KMS-11 (cell line): ENCODE measurements around the gene SLC41A3.
"Not testable (repeated sequence)": the region's sequence is repeated elsewhere in the genome, so short reads cannot be mapped to it uniquely, and the experiment has no call there.

ENCODE experiments used
- H2AFZ ChIP-seq: fragments of 200-600 bp; sonication (generic); 2 replicates; pipeline ENCODE4 v1.6.1; 2016; ENCODE audit warnings: antibody characterized with exemption, mixed run types, low read depth
- H3K27ac ChIP-seq: fragments of 200-600 bp; sonication (generic); 2 replicates; pipeline ENCODE4 v1.6.1; 2016; ENCODE audit warnings: mild to moderate bottlenecking, mixed run types
- H3K27me3 ChIP-seq: fragments of 200-600 bp; sonication (generic); 2 replicates; pipeline ENCODE4 v1.6.1; 2017; ENCODE audit warnings: mild to moderate bottlenecking, low read depth, mixed run types, moderate library complexity; ENCODE audit not compliant: insufficient read depth
- H3K36me3 ChIP-seq: fragments of 200-600 bp; sonication (generic); 2 replicates; pipeline ENCODE4 v1.6.1; 2017; ENCODE audit warnings: mild to moderate bottlenecking, mixed run types; ENCODE audit not compliant: insufficient read depth
- H3K4me1 ChIP-seq: fragments of 200-600 bp; sonication (generic); 2 replicates; pipeline ENCODE4 v1.6.1; 2016; ENCODE audit warnings: mild to moderate bottlenecking, low read depth, mixed run types; ENCODE audit not compliant: poor library complexity, severe bottlenecking
- H3K4me2 ChIP-seq: fragments of 200-600 bp; sonication (generic); 2 replicates; pipeline ENCODE4 v1.7.0; 2016; ENCODE audit warnings: mild to moderate bottlenecking, mixed run types
- H3K4me3 ChIP-seq: fragments of 200-600 bp; sonication (generic); IDR thresholded peaks from 2 replicates; pipeline ENCODE4 v1.6.1; 2017; ENCODE audit warnings: low read depth, low read length, mixed read lengths; ENCODE audit not compliant: insufficient read depth
- H3K79me2 ChIP-seq: fragments of 200-600 bp; sonication (generic); 2 replicates; pipeline ENCODE4 v1.6.1; 2016; ENCODE audit warnings: low read depth, mixed run types; ENCODE audit not compliant: insufficient read depth
- H3K9ac ChIP-seq: fragments of 200-600 bp; sonication (generic); 2 replicates; pipeline ENCODE4 v1.6.1; 2016; ENCODE audit warnings: mild to moderate bottlenecking, mixed run types
- H4K20me1 ChIP-seq: fragments of 200-600 bp; sonication (generic); 2 replicates; pipeline ENCODE4 v1.6.1; 2016; ENCODE audit warnings: mild to moderate bottlenecking, mixed run types; ENCODE audit not compliant: insufficient read depth
- TF ChIP-seq, protein P1 (sequence below): fragments of 200-600 bp; sonication (generic); conservative IDR thresholded peaks from 2 replicates; pipeline ENCODE4 v1.6.1; 2017; ENCODE audit warnings: low read depth, mild to moderate bottlenecking, antibody characterized with exemption, low read length, moderate library complexity, mixed read lengths

The SLC41A3 gene

DNA sequence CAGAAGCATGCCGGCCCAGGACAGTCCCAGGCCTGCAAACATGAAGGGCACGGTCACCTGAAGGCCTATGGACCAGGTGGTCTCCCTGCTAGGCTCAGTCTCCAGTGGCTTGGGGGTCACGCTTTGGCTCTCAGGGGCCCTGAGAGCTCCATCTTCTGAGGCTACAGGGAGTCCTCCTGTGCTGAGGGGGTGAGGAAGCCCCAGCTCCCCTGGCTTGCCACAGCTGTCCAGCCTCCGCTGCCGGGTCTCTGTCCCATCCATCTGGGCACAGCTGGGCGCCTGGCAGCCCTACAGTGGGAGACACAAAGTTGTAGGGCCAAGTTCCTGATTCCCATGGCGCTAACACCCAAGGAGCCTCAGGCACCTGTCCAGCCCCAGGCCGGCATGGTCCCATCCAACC is 16.0 kb downstream of the SLC41A3 start:
- Histone ChIP-seq H3K36me3 (no peaks in the 10 kb centered on the region), H3K27ac (no peak overlapping the region), H3K79me2 (no peaks in the 10 kb centered on the region), H3K4me3 (no peak overlapping the region), H2AFZ (no peak overlapping the region), H3K4me2 (no peak overlapping the region), H3K4me1 (no peaks in the 10 kb centered on the region), H3K27me3 (no peaks in the 10 kb centered on the region), H3K9ac (no peak overlapping the region), H4K20me1 (no peaks in the 10 kb centered on the region)
- TF ChIP-seq, protein P1, sequence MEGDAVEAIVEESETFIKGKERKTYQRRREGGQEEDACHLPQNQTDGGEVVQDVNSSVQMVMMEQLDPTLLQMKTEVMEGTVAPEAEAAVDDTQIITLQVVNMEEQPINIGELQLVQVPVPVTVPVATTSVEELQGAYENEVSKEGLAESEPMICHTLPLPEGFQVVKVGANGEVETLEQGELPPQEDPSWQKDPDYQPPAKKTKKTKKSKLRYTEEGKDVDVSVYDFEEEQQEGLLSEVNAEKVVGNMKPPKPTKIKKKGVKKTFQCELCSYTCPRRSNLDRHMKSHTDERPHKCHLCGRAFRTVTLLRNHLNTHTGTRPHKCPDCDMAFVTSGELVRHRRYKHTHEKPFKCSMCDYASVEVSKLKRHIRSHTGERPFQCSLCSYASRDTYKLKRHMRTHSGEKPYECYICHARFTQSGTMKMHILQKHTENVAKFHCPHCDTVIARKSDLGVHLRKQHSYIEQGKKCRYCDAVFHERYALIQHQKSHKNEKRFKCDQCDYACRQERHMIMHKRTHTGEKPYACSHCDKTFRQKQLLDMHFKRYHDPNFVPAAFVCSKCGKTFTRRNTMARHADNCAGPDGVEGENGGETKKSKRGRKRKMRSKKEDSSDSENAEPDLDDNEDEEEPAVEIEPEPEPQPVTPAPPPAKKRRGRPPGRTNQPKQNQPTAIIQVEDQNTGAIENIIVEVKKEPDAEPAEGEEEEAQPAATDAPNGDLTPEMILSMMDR = no peak

DNA sequence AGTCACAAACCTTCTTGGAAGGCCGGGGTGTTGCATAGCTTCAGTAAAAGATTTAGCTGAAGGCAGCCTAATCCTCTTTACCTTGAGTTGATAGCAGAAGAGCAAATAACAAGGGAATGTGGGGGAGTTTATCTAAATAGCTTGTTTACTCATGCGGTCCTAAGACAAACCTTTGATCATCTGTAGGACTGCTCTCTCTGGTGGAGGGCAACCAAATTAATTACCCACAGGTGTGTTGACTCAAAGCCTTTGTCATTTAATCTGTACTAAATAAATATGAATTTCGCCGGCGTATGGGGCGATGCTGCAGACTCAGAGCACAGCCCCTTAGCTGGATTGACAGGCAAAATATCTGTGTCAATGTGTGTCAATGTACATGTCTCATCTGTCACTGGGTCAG is 17.2 kb downstream of the SLC41A3 start:
- H3K79me2 ChIP-seq, H3K27ac ChIP-seq, H3K4me3 ChIP-seq, H3K9ac ChIP-seq, H4K20me1 ChIP-seq, H3K4me1 ChIP-seq, H2AFZ ChIP-seq, H3K27me3 ChIP-seq, H3K36me3 ChIP-seq, H3K4me2 ChIP-seq: not testable (repeated sequence)

DNA sequence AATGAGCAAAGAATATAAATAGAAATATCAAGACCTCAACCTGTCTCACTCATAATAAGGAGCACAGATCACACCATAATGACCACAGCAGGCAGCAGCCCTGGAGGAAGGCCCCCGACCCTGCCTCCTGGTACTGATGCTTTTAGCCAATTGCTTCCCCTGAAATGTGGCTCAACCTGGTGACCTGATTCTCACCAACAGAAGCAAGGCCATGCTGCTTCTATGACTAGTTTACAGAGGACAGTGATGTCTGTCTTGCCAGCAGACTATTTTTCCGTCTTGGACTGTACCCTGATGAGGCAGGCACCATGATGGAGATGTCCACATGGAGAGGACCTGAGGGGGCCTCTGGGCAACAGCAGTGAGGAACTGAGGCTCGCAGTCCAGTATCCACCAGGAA is 18.0 kb downstream of the SLC41A3 start:
- Histone ChIP-seq H3K4me1 (no peaks in the 10 kb centered on the region), H3K79me2 (no peaks in the 10 kb centered on the region), H3K4me2 (no peak overlapping the region), H3K27me3 (no peaks in the 10 kb centered on the region), H3K27ac (no peak overlapping the region), H3K36me3 (no peaks in the 10 kb centered on the region), H2AFZ (no peak overlapping the region), H3K4me3 (no peak overlapping the region), H4K20me1 (no peaks in the 10 kb centered on the region), H3K9ac (no peak overlapping the region)
- TF ChIP-seq, protein P1 = no peak

DNA sequence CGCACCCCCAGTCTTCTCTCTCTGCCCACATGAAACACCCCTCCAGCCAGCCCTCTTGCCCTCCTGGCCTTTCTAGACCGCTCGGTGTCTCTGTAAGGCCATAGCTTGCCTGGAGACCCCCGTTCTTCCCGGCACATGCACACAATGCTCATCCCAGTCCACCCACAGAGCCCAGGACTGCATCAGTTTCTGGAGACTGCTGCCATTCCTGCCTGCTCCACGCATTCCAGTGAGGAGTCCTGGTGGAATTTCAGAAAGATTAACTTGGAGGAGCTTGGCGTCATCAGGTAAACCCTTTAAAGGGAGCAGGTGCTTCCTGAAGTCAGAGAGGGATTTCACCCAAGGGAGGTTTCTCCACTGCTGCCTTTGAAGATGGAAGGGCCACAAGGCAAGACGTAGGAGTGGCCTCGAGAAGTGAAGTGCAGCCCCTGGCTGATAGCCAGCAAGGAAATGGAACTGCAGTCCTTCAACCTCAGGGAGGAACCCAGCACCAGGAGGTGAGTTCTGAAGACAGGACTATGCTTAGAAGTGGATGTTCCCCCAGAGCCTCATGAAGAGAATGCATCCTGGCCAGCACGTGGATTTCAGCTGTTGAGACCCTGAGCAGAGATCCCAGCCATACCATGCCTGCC is 19.2 kb downstream of the SLC41A3 start:
- no peak overlapping the region for H3K27ac ChIP-seq
- H3K9ac ChIP-seq = no peak overlapping the region
- no peaks in the 10 kb centered on the region for H3K4me1 ChIP-seq
- no peak overlapping the region for H3K4me3 ChIP-seq
- TF ChIP-seq, protein P1 = no peak
- H3K27me3 ChIP-seq = no peaks in the 10 kb centered on the region
- H3K79me2 ChIP-seq = no peaks in the 10 kb centered on the region
- no peaks in the 10 kb centered on the region for H4K20me1 ChIP-seq
- H3K4me2 ChIP-seq = no peak overlapping the region
- H3K36me3 ChIP-seq = no peaks in the 10 kb centered on the region
- no peak overlapping the region for H2AFZ ChIP-seq

DNA sequence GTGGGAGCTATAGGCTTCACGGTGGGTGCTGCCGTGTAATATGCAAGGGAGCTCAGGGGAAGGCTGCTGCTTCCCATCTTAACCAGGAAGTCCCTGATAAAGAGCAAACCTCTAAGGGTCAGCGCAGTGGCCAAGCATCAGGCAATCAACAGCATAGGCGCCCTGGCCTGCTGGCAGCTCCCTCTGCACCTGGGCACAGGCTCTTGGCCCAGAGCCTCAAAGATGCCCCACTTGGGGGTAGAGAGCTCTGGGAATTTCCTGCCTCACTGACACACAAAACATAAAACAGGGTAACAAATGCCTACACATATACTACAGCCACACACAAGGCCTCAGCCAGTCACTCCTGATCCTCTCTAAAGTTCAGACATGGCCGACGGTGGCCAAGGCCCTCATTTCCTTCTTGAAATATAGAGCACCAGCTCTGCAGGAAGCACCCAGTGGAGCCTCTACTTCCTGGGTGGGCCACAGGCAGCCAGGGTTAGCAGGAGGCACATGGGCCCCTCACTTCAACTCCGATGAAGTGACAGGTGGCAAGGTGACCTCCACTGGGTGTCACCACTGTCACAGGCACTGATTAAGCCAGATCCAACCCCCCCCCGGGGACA is 20.5 kb downstream of the SLC41A3 start:
- Histone ChIP-seq H3K4me3 (no peak overlapping the region), H3K27ac (no peak overlapping the region), H3K4me2 (no peak overlapping the region)

More for the DNA sequence above, 20.5 kb downstream of the SLC41A3 start:
- Histone ChIP-seq H3K27me3 (no peaks in the 10 kb centered on the region), H3K79me2 (no peaks in the 10 kb centered on the region), H4K20me1 (no peaks in the 10 kb centered on the region), H3K36me3 (no peaks in the 10 kb centered on the region), H3K9ac (no peak overlapping the region), H3K4me1 (no peaks in the 10 kb centered on the region), H2AFZ (no peak overlapping the region)
- TF ChIP-seq, protein P1 = no peak
